ENCODE measurements around the gene DCP1A. TPM values are rescaled to one million over a fixed set of nuclear protein-coding genes. Genes with fewer than 3 reads are reported as not detected.

Gene DCP1A
- total RNA-seq = 11.8 and 15.2 TPM in 2 replicates

DNA sequence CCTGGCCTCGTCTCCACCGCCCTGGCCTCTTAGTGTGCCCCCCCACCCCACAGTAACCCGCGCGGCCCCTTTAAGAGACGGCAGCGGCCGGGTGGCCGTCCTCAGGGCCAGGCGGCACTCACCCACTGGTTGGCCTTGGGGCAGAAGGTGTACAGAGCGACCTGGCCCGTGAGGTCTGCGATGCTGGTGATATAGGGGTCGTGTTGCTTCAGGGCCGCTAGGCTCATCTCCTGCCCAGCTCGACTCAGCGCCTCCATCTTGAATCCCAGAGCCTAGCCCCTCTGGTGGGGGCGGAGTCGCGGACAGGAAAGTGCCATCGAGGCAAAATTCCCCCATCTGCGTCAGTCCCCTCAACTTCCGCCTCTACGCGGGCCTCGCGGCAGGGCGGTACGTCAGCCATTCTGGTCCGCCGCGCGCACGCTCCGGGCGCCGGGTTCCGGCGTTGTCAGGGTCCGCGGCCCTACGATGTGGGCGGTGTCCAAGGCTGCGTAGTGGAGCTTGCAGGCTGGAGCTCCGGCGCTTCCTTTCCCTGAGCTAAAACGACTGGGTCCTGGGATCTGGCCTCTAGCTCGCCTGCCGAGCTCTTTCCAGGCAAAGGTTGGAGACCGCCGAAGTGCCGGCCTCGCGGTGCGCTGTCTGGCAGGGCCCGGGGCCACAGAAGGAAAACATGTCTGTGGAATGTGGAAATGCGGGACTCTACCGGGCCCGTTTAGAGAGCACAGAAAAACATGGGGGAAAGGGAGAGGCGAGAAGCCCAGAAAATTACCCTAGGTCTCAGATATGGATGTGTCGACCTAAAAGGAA is at the start of gene DCP1A:
TSS of gene DCP1A (minus strand) at position 283 of the 804 bp plus-strand sequence. CDS start at position 257, 26 bp downstream.

DNA sequence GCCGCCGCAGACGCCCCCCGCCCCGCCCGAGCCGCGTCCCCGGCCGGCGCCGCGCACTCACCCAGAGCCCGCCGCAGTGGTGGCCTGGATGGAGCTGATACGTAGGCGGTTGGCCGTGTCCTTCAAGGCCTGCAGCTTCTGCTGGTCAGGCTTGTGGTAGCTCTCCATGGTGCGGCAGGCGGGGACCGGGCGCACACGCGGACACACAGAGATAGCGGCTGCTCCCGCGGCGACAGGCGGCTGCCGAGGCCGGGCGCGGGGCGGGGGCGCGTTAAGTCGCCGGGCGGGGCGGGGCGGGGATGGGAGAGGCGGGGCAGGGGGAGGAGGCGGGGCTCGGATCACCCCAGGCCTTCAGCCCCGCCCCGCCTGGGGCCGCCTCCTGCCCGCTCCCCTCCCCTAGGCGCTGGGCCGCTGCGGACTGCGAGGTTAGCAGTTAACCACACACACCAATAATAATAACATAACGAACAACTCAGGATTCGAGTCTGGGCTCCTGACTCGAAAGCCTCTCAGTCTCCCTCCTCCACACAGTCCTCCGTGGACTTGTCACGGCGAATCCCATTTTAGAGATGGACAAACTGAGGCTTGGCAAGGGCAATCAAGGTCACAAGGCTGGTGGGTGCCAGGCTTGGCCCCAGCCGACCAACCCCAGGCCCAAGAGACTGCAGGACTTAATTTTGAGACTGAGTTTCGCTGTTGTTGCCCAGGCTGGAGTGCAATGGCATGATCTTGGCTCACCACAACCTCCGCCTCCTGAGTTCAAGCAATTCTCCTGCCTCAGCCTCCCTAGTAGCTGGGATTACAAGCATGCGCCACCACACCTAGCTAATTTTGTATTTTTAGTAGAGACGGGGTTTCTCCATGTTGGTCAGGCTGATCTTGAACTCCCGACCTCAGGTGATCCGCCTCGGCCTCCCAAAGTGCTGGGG is 91.3 kb downstream of the DCP1A start, which contains the start of gene TKT:
TSS of gene TKT (minus strand) at position 248 of the 929 bp plus-strand sequence. CDS start at position 168, 80 bp downstream.

Small RNA genes lying within 50 kb of the gene (small RNA-seq; reads per million reads assigned to genes)
- gene RF00019 (not detected), gene RF00212 (not detected), gene RF00568 (not detected)

Other genes starting within 250 kb of the DCP1A start
- 5.1 and 20.0 TPM in 2 replicates for gene RFT1, start 217.1 kb downstream of the DCP1A start, total RNA-seq
- 5.1 and 6.3 TPM in 2 replicates for gene PRKCD, start 186.3 kb downstream of the DCP1A start, total RNA-seq
- 501 and 757 TPM in 2 replicates for gene TKT, start 91.5 kb downstream of the DCP1A start, total RNA-seq
- gene CACNA1D, start 147.1 kb upstream of the DCP1A start, total RNA-seq = 0.11 TPM in 1 of 2 replicates, not detected in the other

Measured in placental epithelial cell (primary cell).